Osteocyte (in vitro differentiated cells): Measurements from ENCODE around the gene INHBA. TPM values are rescaled to one million over a fixed set of nuclear protein-coding genes. Genes with fewer than 3 reads are reported as not detected.

Experiments
- DNase-seq: peaks from one replicate; pipeline ENCODE4 v3.0.0; 2021; ENCODE audit warnings: mixed read lengths; ENCODE audit not compliant: unreplicated experiment; ENCODE audit errors: extremely low spot score
- H3K27ac Mint-ChIP-seq: one replicate; pipeline ENCODE4 v1.8.0; 2021; ENCODE audit warnings: mild to moderate bottlenecking, mixed read lengths; ENCODE audit not compliant: unreplicated experiment
- H3K27me3 Mint-ChIP-seq: one replicate; pipeline ENCODE4 v1.8.0; 2021; ENCODE audit warnings: mixed read lengths; ENCODE audit not compliant: unreplicated experiment
- H3K36me3 Mint-ChIP-seq: one replicate; pipeline ENCODE4 v1.8.0; 2021; ENCODE audit warnings: mixed read lengths; ENCODE audit not compliant: unreplicated experiment
- H3K4me1 Mint-ChIP-seq: one replicate; pipeline ENCODE4 v1.8.0; 2021; ENCODE audit warnings: mixed read lengths; ENCODE audit not compliant: unreplicated experiment
- H3K4me3 Mint-ChIP-seq: one replicate; pipeline ENCODE4 v1.8.0; 2021; ENCODE audit warnings: mild to moderate bottlenecking, moderate library complexity, mixed read lengths; ENCODE audit not compliant: unreplicated experiment
- H3K9me3 Mint-ChIP-seq: one replicate; pipeline ENCODE4 v1.8.0; 2021; ENCODE audit warnings: mixed read lengths; ENCODE audit not compliant: unreplicated experiment
- CTCF ChIP-seq: fragments of 200-600 bp; sonication (generic); IDR thresholded peaks from 2 replicates; pipeline ENCODE4 v1.5.0; 2021; ENCODE audit warnings: antibody characterized with exemption, mild to moderate bottlenecking, moderate library complexity
- long read RNA-seq: library from polyadenylated mRNA; unstranded; transcript quantifications from one replicate; pipeline ENCODE4 v2.0.0, GENCODE V29; 2021
- total RNA-seq: library from RNA; stranded (reverse); gene quantifications from 2 replicates; pipeline ENCODE4 v1.2.1, GENCODE V29; 2021

INHBA gene
- total RNA-seq: 198 and 199 TPM in 2 replicates
- long read RNA-seq, full-length matches to known transcripts: 371 of 460 reads
- long read RNA-seq, partial matches to known transcripts: 10 of 460 reads
- long read RNA-seq, other reads (novel, unspliced or antisense): 79 of 460 reads

DNA sequence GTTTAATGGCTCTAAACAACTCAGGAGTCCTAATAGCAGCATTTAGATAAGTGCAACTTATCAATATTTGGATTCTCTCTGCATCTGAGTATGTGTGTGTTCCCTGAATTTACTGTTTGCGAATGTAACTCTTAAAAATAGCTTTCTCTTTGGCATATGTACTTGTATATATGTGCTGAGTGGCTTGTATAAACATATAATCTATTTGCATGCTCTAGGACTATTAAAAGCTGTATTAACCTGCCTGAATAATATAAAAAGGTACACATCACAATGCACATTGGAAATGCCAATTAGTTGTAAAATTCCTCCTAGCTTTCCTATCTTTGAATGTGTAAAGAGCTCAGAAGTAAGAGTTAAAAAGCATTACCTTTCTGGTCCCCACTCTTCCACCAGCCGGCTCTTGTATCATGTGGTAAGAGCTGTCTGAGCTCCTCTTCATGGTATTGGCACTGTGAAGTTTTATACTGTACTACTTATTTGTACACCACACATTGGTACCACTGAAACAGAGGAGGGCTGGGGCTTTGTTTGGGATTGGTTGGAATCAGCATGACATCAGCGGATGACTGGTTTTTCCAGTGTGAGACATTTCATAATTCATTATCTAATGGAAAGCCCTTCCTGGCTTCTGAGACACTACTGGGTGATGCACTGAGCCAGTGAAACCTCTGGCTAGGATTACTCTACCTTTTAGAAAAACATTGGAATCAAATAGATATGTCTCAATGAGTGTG is at the start of gene INHBA:
Gene INHBA, minus strand, starts transcription at position 456 of the 737 bp plus-strand sequence. CDS start 2,716 bp downstream, outside the sequence.
- no peaks in the 10 kb centered on the region for H3K9me3 Mint-ChIP-seq
- H3K4me3 Mint-ChIP-seq: peak within 1 kb of the TSS; percentile 99
- no peak for DNase-seq
- no peak for TF ChIP-seq CTCF
- peaks cover 64% of the 10 kb centered on the region for H3K4me1 Mint-ChIP-seq
- H3K27ac Mint-ChIP-seq: peak within 1 kb of the TSS; percentile 99
- H3K36me3 Mint-ChIP-seq: peaks cover 17% of the 10 kb centered on the region
- no peaks in the 10 kb centered on the region for H3K27me3 Mint-ChIP-seq

- Mint-ChIP-seq H3K27me3 (no peaks in the 10 kb centered on the region), H3K36me3 (no peaks in the 10 kb centered on the region), H3K9me3 (peaks cover 10% of the 10 kb centered on the region), H3K4me3 (no peak overlapping the region), H3K4me1 (peaks cover 6% of the 10 kb centered on the region), H3K27ac (no peak overlapping the region)
- no peak for TF ChIP-seq CTCF
- no peak for DNase-seq
Observed at GRCh38 chr7:41752615-41753014, 49.7 kb upstream of the INHBA start.

DNA sequence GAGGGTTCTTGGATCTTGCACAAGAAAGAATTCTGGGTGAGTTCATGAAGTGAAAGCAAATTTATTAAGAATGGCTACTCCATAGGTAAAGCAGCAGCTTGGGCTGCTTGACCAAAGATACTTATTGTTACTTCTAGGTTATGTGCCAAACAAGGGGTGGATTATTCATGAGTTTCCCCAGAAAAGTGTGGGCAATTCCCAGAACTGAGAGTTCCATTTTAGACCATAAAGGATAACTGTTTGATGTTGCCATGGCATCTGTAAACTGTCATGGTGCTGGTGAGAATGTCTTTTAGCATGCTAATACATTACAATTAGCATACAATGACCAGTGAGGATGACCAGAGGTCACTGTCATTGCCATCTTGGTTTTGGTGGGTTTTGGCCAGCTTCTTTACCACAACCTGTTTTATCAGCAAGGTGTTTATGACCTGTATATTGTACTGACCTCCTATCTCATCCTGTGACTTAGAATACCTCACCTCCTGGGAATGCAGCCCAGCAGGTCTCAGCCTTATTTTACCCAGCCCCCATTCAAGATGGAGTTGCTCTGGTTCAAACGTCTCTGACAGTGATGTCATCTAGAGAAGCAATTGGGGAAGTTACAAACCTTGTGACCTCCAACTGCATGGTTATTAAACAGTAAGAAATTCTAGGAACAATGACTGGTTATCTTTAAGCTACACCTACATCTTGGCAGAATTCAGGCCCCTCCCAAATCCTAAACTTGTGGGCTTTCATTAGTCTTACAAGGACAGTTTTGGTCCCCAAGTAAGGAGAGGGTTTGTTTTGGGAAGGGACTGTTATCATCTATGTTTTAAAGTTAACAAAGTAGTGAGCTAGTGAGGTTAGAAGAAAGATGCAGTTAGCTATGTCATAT is 48.0 kb upstream of the INHBA start:
- no peak for TF ChIP-seq CTCF
- no peaks in the 10 kb centered on the region for H3K27me3 Mint-ChIP-seq
- H3K36me3 Mint-ChIP-seq: no peaks in the 10 kb centered on the region
- no peaks in the 10 kb centered on the region for H3K9me3 Mint-ChIP-seq
- H3K4me3 Mint-ChIP-seq: no peak overlapping the region
- peaks cover 6% of the 10 kb centered on the region for H3K4me1 Mint-ChIP-seq
- no peak overlapping the region for H3K27ac Mint-ChIP-seq
- no peak for DNase-seq

- no peaks in the 10 kb centered on the region for H3K36me3 Mint-ChIP-seq
- DNase-seq: no peak
Observed at GRCh38 chr7:41747961-41748360, 45.1 kb upstream of the INHBA start.

More at GRCh38 chr7:41747961-41748360, 45.1 kb upstream of the INHBA start:
- Mint-ChIP-seq H3K9me3 (no peaks in the 10 kb centered on the region), H3K27me3 (no peaks in the 10 kb centered on the region), H3K4me1 (peaks cover 33% of the 10 kb centered on the region), H3K4me3 (no peak overlapping the region), H3K27ac (no peak overlapping the region)
- no peak for TF ChIP-seq CTCF
